GM18508 (cell line): ENCODE measurements around the gene MARVELD1.

Experiments used
- ATAC-seq: cut with Tn5 transposase; IDR thresholded peaks from one replicate; pipeline ENCODE4 v1.9.1; 2021; ENCODE audit warnings: moderate number of reproducible peaks; ENCODE audit not compliant: insufficient read depth, unreplicated experiment

Gene MARVELD1

DNA sequence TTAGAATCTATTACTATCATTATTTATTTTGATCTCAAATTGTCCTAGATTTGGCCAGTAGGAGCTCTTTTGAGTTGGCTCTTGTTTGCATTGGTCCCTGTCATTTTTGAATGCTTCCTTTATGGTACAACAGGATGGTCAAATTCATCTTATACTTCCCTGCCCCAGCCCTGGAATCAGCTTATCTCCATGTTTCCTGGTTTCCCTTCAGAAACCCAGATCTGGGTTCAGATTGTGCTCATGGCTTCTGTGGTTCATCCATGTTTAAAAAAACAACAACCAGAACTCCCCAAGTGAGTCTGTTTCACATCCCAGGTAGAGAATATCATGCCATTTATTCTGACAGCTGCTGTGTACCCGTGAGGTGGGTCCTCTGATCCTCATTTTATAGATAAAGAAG lies 34.0 kb downstream of the MARVELD1 start:
- ATAC-seq, result no peak

GRCh38 chr10:97748116-97748515 lies 34.6 kb downstream of the MARVELD1 start:
- no peak for ATAC-seq

DNA sequence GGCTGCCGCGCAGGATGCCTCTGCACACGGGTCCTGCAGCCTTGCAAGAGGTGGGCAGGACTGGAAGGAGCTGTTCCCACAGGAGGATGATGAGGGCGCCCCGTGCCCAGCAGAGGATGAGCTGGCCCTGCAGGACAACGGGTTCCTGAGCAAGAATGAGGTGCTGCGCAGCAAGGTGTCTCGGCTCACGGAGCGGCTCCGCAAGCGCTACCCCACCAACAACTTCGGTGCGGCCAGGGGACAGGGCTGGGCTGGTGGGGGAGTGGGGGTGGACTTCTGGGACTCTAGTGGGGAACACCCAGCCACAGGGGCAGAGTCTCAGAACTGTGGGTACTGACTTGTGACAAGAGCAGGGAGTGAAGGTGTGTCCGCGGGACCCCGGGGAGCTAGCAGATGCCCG lies 39.4 kb downstream of the MARVELD1 start:
- no peak for ATAC-seq

DNA sequence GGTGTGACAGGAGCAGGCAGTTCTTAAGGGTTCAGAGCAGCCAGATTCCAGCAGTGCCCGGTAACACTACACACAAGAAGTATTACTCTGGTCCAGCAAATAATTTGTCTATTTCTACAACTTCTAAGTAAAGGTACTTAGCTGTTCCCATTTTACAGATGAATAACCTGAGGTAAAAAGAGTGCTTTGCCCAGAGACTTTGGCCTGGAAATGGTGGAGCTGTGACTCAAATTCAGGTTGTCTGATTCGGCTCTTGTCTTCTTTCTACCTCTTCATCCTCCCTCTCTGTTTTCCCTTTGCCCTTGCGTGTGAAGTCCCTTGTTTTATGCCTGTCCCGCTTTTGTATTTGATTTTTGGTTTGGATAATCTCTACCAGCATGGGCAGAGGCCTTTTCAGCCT lies 41.2 kb downstream of the MARVELD1 start:
- no peak for ATAC-seq

DNA sequence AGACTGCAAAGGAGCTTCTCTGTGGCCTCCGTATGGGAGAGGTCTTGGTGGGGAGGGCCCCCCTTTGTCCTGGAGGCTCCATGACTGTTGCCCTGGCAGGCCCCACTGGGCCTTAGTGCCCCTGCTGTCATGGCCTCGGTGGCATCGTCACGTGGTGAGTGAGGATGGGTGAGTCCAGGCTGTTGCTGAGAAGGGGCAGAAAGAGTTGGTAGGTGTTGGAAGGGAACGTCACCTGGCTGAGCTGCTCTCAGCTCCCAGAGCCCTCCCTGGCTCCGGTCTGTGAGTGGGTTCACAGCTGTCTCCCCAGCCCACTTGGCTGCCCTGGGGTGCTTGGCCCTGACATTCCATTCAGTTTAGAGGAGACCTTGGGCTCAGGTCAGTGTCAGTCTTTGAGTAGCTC lies 42.2 kb downstream of the MARVELD1 start:
- no peak for ATAC-seq

DNA sequence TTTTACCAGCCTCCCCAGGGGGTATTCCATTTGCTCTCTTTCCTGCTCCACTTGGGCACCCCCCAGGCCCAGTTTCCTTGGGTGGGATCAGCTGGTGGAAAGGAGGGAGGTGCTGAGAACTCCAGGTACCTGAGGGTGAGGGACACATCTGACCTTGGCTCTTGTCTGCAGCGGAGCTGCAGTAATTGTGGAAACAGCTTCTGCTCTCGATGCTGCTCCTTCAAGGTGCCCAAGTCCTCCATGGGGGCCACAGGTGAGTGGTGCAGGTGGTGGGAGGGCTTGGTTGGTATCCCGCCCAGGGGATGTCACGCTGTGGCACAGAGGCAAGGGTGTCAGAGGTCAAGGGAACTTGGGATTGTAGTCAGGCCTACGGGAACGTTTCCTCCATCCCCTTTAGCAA lies 43.9 kb downstream of the MARVELD1 start:
- no peak for ATAC-seq

GRCh38 chr10:97759158-97759887 lies 45.8 kb downstream of the MARVELD1 start:
- ATAC-seq, result no peak

GRCh38 chr10:97759946-97760345 lies 46.4 kb downstream of the MARVELD1 start:
- no peak for ATAC-seq

- ATAC-seq, result no peak
Observed at GRCh38 chr10:97760461-97761257, 47.1 kb downstream of the MARVELD1 start.

DNA sequence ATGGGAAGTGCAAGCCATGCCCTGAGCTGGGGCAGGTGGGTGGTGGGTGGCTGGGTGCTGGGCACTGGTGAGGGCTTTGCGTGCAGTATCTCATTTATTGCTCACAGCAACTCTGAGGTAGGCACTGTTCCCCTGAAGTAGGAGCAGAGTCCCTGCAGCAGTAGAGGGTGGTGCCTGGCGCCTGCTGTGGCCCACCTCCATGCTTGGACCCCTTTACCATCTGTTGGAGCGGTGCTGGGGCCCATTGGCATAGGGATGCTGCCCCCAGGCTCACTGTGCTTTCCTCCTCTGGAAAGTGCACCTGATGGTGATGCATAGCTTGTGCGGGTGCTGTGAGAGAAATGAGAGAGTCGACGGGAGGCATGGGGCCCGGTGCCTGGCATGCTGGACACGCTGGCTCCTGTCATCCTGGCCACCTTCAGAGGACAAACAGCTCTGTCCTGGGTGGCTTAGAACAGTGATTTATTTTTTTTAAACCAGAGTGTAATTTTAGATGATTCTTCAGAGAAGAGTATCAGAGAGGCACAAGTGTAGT lies 47.9 kb downstream of the MARVELD1 start:
- no peak for ATAC-seq

DNA sequence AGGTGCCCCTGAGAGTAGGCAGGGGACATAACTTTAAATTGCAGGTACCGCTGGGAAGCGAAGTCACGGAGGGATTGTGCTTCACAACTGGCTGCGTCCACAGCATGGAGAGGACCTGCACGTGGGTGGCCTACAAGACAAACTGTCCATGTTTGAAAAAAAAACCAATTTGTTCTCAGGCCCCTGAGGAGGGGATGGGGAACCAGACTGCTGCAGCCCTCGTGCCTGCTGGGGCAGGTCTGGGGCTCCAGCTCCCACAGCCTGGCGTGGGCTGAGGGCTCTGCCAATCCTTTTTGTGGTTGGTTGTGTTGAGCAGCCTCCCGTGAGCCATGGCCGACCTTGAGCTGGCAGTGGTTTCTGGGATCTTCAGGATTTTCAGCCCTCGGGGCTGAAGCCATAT lies 48.5 kb downstream of the MARVELD1 start:
- no peak for ATAC-seq

GRCh38 chr10:97762816-97763215 lies 49.3 kb downstream of the MARVELD1 start:
- no peak for ATAC-seq

GRCh38 chr10:97763411-97763810 lies 49.9 kb downstream of the MARVELD1 start:
- ATAC-seq, result no peak

DNA sequence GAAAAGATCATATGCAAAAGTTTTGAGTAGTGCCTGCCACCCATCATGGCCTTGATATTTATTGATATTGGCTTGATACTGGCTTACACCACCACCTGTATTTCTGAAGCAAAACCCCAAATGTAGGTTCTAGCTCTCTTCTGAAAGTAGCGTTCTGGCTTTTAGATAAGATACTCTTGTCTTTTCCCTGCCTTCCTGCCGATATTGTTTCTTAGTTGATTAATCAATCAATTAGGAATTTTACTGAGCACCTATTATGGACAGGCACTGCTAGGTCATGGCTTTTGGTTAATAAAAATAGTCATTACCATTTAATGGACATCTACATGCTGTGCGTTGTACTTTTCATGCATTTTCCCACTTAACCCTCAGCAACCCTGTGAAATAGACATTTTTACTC lies 50.4 kb downstream of the MARVELD1 start:
- ATAC-seq, result no peak

GRCh38 chr10:97764519-97764931 lies 51.0 kb downstream of the MARVELD1 start:
- no peak for ATAC-seq

DNA sequence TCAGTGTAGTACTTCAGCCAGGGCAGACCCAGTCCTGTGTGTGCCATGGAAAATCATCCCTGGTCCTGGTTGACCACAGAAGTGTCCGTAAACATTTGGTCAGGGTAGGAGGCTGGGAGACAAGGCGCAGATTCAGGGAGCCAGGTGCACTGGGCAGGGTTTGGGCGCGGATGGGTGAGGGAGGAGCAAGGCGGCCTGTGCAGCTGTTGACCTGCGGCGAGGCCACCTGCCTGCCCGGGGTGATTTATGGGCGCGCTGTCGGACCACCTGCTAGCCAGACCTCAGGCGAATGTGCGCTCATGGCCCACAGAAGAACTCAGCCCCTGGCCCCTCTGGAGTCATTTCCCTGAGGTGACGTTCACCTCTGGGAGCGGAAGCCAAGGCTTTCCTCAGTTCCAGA lies 51.7 kb downstream of the MARVELD1 start:
- no peak for ATAC-seq

DNA sequence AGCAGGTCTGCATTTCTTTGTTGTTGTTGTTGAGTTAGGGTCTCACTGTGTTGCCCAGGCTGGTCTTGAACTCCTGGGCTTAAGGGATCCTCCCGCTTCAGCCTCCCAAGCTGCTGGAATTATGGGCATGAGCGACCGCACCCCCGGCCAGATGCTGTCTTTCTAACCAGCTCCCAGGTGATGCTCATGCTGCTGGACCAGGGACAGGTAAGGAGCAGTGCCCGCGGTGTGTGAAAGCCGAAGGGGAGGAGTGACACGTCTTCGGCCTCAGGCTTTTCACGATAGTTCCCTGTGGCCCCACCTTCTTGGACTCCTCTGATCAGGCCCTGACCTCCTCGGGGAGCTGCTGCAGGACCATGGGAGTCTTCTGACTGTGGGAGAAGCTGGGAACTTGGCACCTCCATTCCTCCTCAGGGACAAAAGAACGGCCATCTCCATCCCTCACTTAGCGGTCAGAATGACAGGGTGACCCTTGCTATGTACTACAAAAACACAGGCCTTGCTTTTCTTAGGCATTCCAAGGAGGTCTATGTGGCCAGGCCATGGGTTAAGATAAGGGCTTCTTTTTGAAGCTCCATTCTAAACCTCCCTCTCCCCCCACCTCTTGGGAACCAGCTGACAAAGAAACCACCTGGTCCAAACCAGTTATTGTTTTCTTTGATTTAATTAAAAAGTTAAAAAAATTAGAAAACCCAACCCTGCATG lies 52.7 kb downstream of the MARVELD1 start:
- no peak for ATAC-seq

- ATAC-seq, result no peak
Observed at GRCh38 chr10:97766996-97767924, 53.7 kb downstream of the MARVELD1 start.
